Measurements from ENCODE around the gene TFDP1.

DNA sequence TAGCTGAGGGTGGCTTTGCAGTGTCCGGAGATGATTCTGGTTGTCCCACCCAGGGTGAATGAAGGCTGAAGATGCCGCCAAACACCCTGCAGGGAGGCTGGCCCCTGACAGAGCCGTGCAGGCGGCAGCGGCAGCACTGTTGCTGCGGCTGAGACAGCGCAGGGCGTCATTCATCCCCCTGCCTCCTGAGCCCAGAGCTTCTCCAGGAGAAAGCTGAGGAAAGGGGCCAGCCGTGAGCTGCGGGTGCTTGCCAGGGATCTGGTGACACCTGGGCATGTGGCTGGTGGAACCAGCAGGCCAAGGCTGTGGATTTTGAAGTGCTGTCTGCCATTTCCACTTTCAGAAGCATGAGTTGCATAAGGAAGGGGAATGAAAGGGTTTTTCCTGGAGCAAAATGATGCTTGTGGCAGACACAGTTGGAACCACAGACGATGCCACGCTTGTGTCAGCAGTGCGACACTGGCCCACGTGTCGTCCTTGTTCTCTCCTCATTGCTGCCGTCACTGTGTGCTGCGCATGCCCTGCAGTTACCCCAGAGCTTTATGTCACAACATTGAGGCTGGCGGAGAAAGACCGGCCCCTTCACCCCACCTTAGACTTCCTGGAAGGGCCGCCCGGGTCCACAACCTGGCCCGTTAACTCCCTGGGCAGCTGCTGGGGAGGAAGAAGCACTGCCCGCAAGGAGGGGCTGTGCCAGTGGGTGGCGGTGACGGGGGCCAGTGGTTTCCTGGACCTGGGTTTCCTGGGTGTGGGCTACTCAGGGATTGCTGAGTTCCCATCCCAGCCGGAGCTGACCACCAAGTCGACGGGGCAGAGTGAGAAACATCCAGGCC lies 22.7 kb downstream of the TFDP1 start:
- TF ChIP-seq, protein P1, sequence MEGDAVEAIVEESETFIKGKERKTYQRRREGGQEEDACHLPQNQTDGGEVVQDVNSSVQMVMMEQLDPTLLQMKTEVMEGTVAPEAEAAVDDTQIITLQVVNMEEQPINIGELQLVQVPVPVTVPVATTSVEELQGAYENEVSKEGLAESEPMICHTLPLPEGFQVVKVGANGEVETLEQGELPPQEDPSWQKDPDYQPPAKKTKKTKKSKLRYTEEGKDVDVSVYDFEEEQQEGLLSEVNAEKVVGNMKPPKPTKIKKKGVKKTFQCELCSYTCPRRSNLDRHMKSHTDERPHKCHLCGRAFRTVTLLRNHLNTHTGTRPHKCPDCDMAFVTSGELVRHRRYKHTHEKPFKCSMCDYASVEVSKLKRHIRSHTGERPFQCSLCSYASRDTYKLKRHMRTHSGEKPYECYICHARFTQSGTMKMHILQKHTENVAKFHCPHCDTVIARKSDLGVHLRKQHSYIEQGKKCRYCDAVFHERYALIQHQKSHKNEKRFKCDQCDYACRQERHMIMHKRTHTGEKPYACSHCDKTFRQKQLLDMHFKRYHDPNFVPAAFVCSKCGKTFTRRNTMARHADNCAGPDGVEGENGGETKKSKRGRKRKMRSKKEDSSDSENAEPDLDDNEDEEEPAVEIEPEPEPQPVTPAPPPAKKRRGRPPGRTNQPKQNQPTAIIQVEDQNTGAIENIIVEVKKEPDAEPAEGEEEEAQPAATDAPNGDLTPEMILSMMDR (IDR thresholded peaks at IDR 0.05) = no peak
- no peak for TF ChIP-seq POLR2AphosphoS5 (IDR thresholded peaks at IDR 0.05)
- no peak for TF ChIP-seq POLR2A (IDR thresholded peaks at IDR 0.05)
